Ovary (tissue), 9 donors: ENCODE results near the gene CFAP97D1. TPM values are rescaled to one million over a fixed set of nuclear protein-coding genes. Genes with fewer than 3 reads are reported as not detected.

Experiments
- DNase-seq, 5 donors: peaks; one replicate each; pipeline ENCODE4 v3.0.0-alpha.2; 2019 to 2020
- H3K27ac ChIP-seq, 2 donors: fragments of 200-600 bp; one replicate each; pipeline versions ENCODE4 v1.5.1 to v1.8.0; 2019 to 2022
- H3K27me3 ChIP-seq: fragments of 200-600 bp; one replicate; pipeline ENCODE4 v1.8.0; 2022
- H3K36me3 ChIP-seq: fragments of 200-600 bp; sonication (generic); one replicate; pipeline ENCODE4 v1.5.1; 2019
- H3K4me1 ChIP-seq: one replicate; pipeline ENCODE4 v1.8.1; 2013; ENCODE audit warnings: mild to moderate bottlenecking, moderate library complexity; ENCODE audit not compliant: insufficient read depth
- H3K4me3 ChIP-seq: fragments of 200-600 bp; sonication (generic); one replicate; pipeline ENCODE4 v1.5.1; 2017
- H3K9me3 ChIP-seq, 2 donors: fragments of 200-600 bp in 1 of 2; sonication (generic) in 1 of 2; one replicate each; pipeline versions ENCODE4 v1.5.1 to v1.8.1; 2013 to 2019; ENCODE audit warnings: mild to moderate bottlenecking in 1 of 2, moderate library complexity in 1 of 2
- CTCF ChIP-seq, 3 donors: fragments of 450-650 bp in 2 of 3; fragments of 200-600 bp in 1 of 3; IDR thresholded peaks; one replicate each; pipeline versions ENCODE4 v1.5.1 to v1.8.0; 2016 to 2022; ENCODE audit warnings: antibody characterized with exemption in 3 of 3, mild to moderate bottlenecking in 1 of 3
- EP300 ChIP-seq: sonication (generic); formaldehyde crosslinking; IDR thresholded peaks from one replicate; pipeline ENCODE4 v1.6.1; 2017; ENCODE audit warnings: antibody characterized with exemption
- POLR2A ChIP-seq: fragments of 450-650 bp; IDR thresholded peaks from one replicate; pipeline ENCODE4 v1.6.1; 2017; ENCODE audit warnings: antibody characterized with exemption, mild to moderate bottlenecking, moderate library complexity
- whole genome bisulfite sequencing, 3 donors: extraction: QIAGEN DNeasy Blood & Tissue Kit in 1 of 3; methylation state at CpG; one replicate each; pipeline versions ENCODE4 v1.1.5 to v1.1.7; 2013 to 2017; 5-methylcytosine and 5-hydroxymethylcytosine counted together
- intact Hi-C, 4 donors: fragments of 100-400 bp; cut with DNase I; formaldehyde crosslinking; loops; one replicate each; pipeline versions ENCODE4 v1.11.0 to v1.15.1; 2022 to 2023
- polyA plus RNA-seq, 2 donors: library from polyadenylated mRNA; stranded (reverse); fragments of 200-250 nt in 1 of 2; fragments of 350-450 nt in 1 of 2; fragmentation: Illumina TruSeq in 1 of 2; extraction: RNeasy Lipid Tissue Mini Kit (QIAGEN cat#74804) in 1 of 2; gene quantifications; one replicate each; pipeline ENCODE4 v1.2.3, GENCODE V29; 2013 to 2014
- total RNA-seq, 7 donors: library from RNA; depleted of rRNA in 2 of 7; stranded (reverse); fragments of >200 nt in 2 of 7; fragmentation: NEBNext Ultra II Directional in 3 of 7; extraction: Animal tissue kit (Norgen Biotek cat#: 25700) in 3 of 7; gene quantifications; one replicate each; pipeline versions ENCODE4 v1.1.0 to v1.2.4, GENCODE V29; 2016 to 2023
- donor health status: DM: no; HTN: no; CAD: no; lungs with moderate emphysema.
- donor health status: DM: no; HTN: no; CAD: no.
- donor health status: Bipolar disorder and iron deficiency.
- donor health status: DM: yes; HTN: yes; CAD: no.
- donor health status: DM: no; HTN: no; CAD: no.
- donor health status: DM: yes; HTN: yes; CAD: no.

The CFAP97D1 gene
- total and polyA plus RNA-seq, 9 donors: 0.15 TPM; not detected in 8

- no peaks in the 10 kb centered on the region for H3K4me1 ChIP-seq
- H3K27me3 ChIP-seq: no peaks in the 10 kb centered on the region
- H3K36me3 ChIP-seq: no peaks in the 10 kb centered on the region
- WGBS, 3 donors: 67 to 81% (median 67%) methylated on average over 2 of the region's 2 CpGs
- H3K9me3 ChIP-seq: no peaks in the 10 kb centered on the region
- H3K4me3 ChIP-seq: no peak overlapping the region
- DNase-seq: no peak
- intact Hi-C loops: no loop called here
- no peak overlapping the region for H3K27ac ChIP-seq
- TF ChIP-seq EP300 (no peak), CTCF (IDR thresholded peaks at IDR 0.05) (no peak), POLR2A (no peak)
These were observed 18.8 kb downstream of the CFAP97D1 start for GRCh38 chr17:43799047-43799446.

- WGBS, 3 donors: 93 to 97% (median 94%) methylated on average over 3 of the region's 3 CpGs
- Histone ChIP-seq H3K4me1 (no peaks in the 10 kb centered on the region), H3K36me3 (no peaks in the 10 kb centered on the region), H3K27me3 (no peaks in the 10 kb centered on the region), H3K9me3 (no peaks in the 10 kb centered on the region), H3K27ac (no peak overlapping the region), H3K4me3 (no peak overlapping the region)
- TF ChIP-seq EP300 (no peak), CTCF (IDR thresholded peaks at IDR 0.05) (no peak), POLR2A (no peak)
- no peak for DNase-seq
- intact Hi-C loops: no loop called here
These were observed 20.5 kb downstream of the CFAP97D1 start for GRCh38 chr17:43800736-43801135.

- H3K27ac ChIP-seq: no peak overlapping the region
- 86 to 87% (median 87%) methylated on average over 3 of the region's 3 CpGs for WGBS, 3 donors
- no peak for TF ChIP-seq CTCF (IDR thresholded peaks at IDR 0.05)
- TF ChIP-seq POLR2A: no peak
- TF ChIP-seq EP300: no peak
These were observed 21.6 kb downstream of the CFAP97D1 start for GRCh38 chr17:43801844-43802243.

GRCh38 chr17:43803758-43804157, 23.5 kb downstream of the CFAP97D1 start:
- H3K27ac ChIP-seq: no peak overlapping the region
- H3K27me3 ChIP-seq: no peaks in the 10 kb centered on the region
- no peak for DNase-seq
- intact Hi-C loops: no loop called here
- no peaks in the 10 kb centered on the region for H3K4me1 ChIP-seq
- no peaks in the 10 kb centered on the region for H3K9me3 ChIP-seq
- WGBS, 3 donors: 21 to 30% (median 25%) methylated on average over 4 of the region's 4 CpGs
- no peak for TF ChIP-seq POLR2A
- TF ChIP-seq CTCF (IDR thresholded peaks at IDR 0.05): no peak
- no peak for TF ChIP-seq EP300
- H3K36me3 ChIP-seq: no peaks in the 10 kb centered on the region
- H3K4me3 ChIP-seq: no peak overlapping the region

More at GRCh38 chr17:43801844-43802243, 21.6 kb downstream of the CFAP97D1 start:
- no peak overlapping the region for H3K4me3 ChIP-seq
- no peaks in the 10 kb centered on the region for H3K27me3 ChIP-seq
- no peaks in the 10 kb centered on the region for H3K36me3 ChIP-seq
- no peak for DNase-seq
- H3K4me1 ChIP-seq: no peaks in the 10 kb centered on the region
- intact Hi-C loops: no loop called here
- H3K9me3 ChIP-seq: no peaks in the 10 kb centered on the region

GRCh38 chr17:43805117-43805516, 24.9 kb downstream of the CFAP97D1 start:
- intact Hi-C loops: no loop called here

More at GRCh38 chr17:43805117-43805516, 24.9 kb downstream of the CFAP97D1 start:
- DNase-seq: no peak
- Histone ChIP-seq H3K36me3 (no peaks in the 10 kb centered on the region), H3K27me3 (no peaks in the 10 kb centered on the region), H3K9me3 (no peaks in the 10 kb centered on the region), H3K4me1 (no peaks in the 10 kb centered on the region), H3K4me3 (no peak overlapping the region), H3K27ac (no peak overlapping the region)
- TF ChIP-seq POLR2A (no peak), EP300 (no peak), CTCF (IDR thresholded peaks at IDR 0.05) (no peak)
